Measurements from ENCODE around the gene CCR1.
A peak's percentile ranks its signal among the peaks of the same experiment; 100 is the strongest.

CCR1 gene

GRCh38 chr3:46215810-46216414 is 7.8 kb upstream of the CCR1 start:
- no peak overlapping the region for H3K4me3 Mint-ChIP-seq
- peaks cover 11% of the 10 kb centered on the region for H3K9me3 Mint-ChIP-seq
- H3K27ac Mint-ChIP-seq = no peak overlapping the region
- no peak for TF ChIP-seq CTCF (IDR thresholded peaks at IDR 0.05; ENCODE audit: unreplicated experiment in 3 of 3)
- H3K27me3 Mint-ChIP-seq (ENCODE audit: low read depth) = peaks cover 10% of the 10 kb centered on the region
- no peaks in the 10 kb centered on the region for H3K4me1 Mint-ChIP-seq
- no peaks in the 10 kb centered on the region for H3K36me3 Mint-ChIP-seq (ENCODE audit: low read depth)

DNA sequence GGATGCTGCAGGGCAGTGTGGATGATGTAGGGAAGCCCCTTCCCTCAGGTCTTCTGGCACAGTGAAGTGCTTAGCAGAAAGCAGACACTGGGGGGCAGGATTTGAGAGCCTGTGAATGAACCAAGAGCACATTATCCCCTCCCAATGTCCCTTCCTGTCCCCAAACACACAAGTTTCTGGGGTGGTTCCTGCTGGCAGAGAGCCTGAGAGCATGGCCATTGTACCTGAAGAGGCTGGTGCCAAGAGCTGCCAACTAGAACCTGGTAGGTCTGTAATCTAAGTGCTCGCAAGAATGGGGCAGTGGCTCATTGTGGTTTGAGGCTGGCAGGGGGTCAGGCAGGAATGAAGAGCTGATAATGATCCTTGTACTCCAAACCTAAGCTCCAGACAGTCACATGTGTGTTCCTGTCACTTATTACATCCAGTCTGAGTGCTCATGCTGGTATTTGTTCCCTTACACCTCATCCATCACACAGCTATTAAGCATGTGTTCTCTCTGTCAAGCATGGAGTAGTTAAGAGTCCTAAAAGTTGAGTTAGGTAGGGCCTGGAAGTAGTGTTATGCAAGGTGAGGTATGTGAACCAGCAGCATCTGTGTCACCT is 6.7 kb upstream of the CCR1 start:
- Mint-ChIP-seq H3K36me3 (ENCODE audit: low read depth) (no peaks in the 10 kb centered on the region), H3K4me3 (no peak overlapping the region), H3K27ac (no peak overlapping the region), H3K27me3 (ENCODE audit: low read depth) (peaks cover 14% of the 10 kb centered on the region), H3K9me3 (peaks cover 10% of the 10 kb centered on the region), H3K4me1 (no peaks in the 10 kb centered on the region)
- TF ChIP-seq CTCF (IDR thresholded peaks at IDR 0.05; ENCODE audit: unreplicated experiment in 3 of 3) = peak in 1 of 3 experiments; percentile 18

GRCh38 chr3:46213201-46213600 is 5.1 kb upstream of the CCR1 start:
- H3K9me3 Mint-ChIP-seq = peaks cover 7% of the 10 kb centered on the region
- H3K4me1 Mint-ChIP-seq = no peaks in the 10 kb centered on the region

GRCh38 chr3:46212101-46212500 is 4.0 kb upstream of the CCR1 start:
- no peak for TF ChIP-seq CTCF (IDR thresholded peaks at IDR 0.05; ENCODE audit: unreplicated experiment in 3 of 3)
- Mint-ChIP-seq H3K4me1 (no peaks in the 10 kb centered on the region), H3K27me3 (ENCODE audit: low read depth) (peaks cover 10% of the 10 kb centered on the region), H3K9me3 (peaks cover 2% of the 10 kb centered on the region), H3K36me3 (ENCODE audit: low read depth) (no peaks in the 10 kb centered on the region), H3K4me3 (no peak overlapping the region), H3K27ac (no peak overlapping the region)

More at GRCh38 chr3:46213201-46213600, 5.1 kb upstream of the CCR1 start:
- TF ChIP-seq CTCF (IDR thresholded peaks at IDR 0.05; ENCODE audit: unreplicated experiment in 3 of 3) = no peak
- no peak overlapping the region for H3K27ac Mint-ChIP-seq
- H3K36me3 Mint-ChIP-seq (ENCODE audit: low read depth) = no peaks in the 10 kb centered on the region
- peaks cover 14% of the 10 kb centered on the region for H3K27me3 Mint-ChIP-seq (ENCODE audit: low read depth)
- no peak overlapping the region for H3K4me3 Mint-ChIP-seq

- Mint-ChIP-seq H3K4me1 (no peaks in the 10 kb centered on the region), H3K36me3 (ENCODE audit: low read depth) (no peaks in the 10 kb centered on the region), H3K27ac (no peak overlapping the region), H3K9me3 (no peaks in the 10 kb centered on the region), H3K27me3 (ENCODE audit: low read depth) (peaks cover 10% of the 10 kb centered on the region), H3K4me3 (no peak overlapping the region)
- TF ChIP-seq CTCF (IDR thresholded peaks at IDR 0.05; ENCODE audit: unreplicated experiment in 3 of 3) = no peak
Measured at GRCh38 chr3:46209746-46210470, 1.8 kb upstream of the CCR1 start.
